ENCODE data around the gene CTXN1.

Gene CTXN1

GRCh38 chr19:7930030-7930429 is 4.1 kb upstream of the CTXN1 start (continued):
- TF ChIP-seq KLF17 (tag by site-specific recombination; IDR thresholded peaks at IDR 0.05) (peak; percentile 75), TSHZ1 (tag by site-specific recombination; IDR thresholded peaks at IDR 0.05; ENCODE audit: borderline replicate concordance) (0 out of 2 replicates have a peak, but pooled peaks have one; percentile 32), KLF8 (tag by site-specific recombination; IDR thresholded peaks at IDR 0.05) (peak; percentile 60; the same call in 1 of the 2 replicates), ZEB2 (tag by site-specific recombination; IDR thresholded peaks at IDR 0.05) (peak; percentile 54), ZNF391 (tag by site-specific recombination; IDR thresholded peaks at IDR 0.05; ENCODE audit: borderline replicate concordance, low read depth) (0 out of 2 replicates have a peak, but pooled peaks have one; percentile 7), SCRT2 (tag by site-specific recombination; IDR thresholded peaks at IDR 0.05) (peak; percentile 98), WT1 (tag by site-specific recombination; IDR thresholded peaks at IDR 0.05) (peak; percentile 91), HIC1 (tag by site-specific recombination; IDR thresholded peaks at IDR 0.05) (peak; percentile 71), ZNF398 (tag by site-specific recombination; IDR thresholded peaks at IDR 0.05) (0 out of 2 replicates have a peak, but pooled peaks have one; percentile 13), KLF9 (tag by site-specific recombination; IDR thresholded peaks at IDR 0.05; ENCODE audit: low read depth) (peak; percentile 29; the same call in 1 of the 2 replicates), ZNF600 (tag by site-specific recombination; IDR thresholded peaks at IDR 0.05) (peak; percentile 91), ZNF629 (tag by site-specific recombination; IDR thresholded peaks at IDR 0.05) (peak; percentile 44), BCL11A (tag by site-specific recombination; IDR thresholded peaks at IDR 0.05; ENCODE audit: low read depth) (0 out of 2 replicates have a peak, but pooled peaks have one; percentile 33), ZNF362 (tag by site-specific recombination; IDR thresholded peaks at IDR 0.05) (peak; percentile 90), KLF1 (tag by site-specific recombination; IDR thresholded peaks at IDR 0.05) (0 out of 2 replicates have a peak, but pooled peaks have one; percentile 16), ZSCAN4 (tag by site-specific recombination; IDR thresholded peaks at IDR 0.05) (0 out of 2 replicates have a peak, but pooled peaks have one; percentile 22), PATZ1 (tag by site-specific recombination; IDR thresholded peaks at IDR 0.05) (peak; percentile 48), SP7 (tag by site-specific recombination; IDR thresholded peaks at IDR 0.05) (peak; percentile 86)
